ENCODE data around the gene PFKL. TPM values are rescaled to one million over a fixed set of nuclear protein-coding genes. Genes with fewer than 3 reads are reported as not detected.
"Not testable (repeated sequence)": the region's sequence is repeated elsewhere in the genome, so short reads cannot be mapped to it uniquely, and the experiment has no call there.

Gene PFKL
- polyA plus RNA-seq, 1 donor: 49.5 TPM

- DNase-seq (ENCODE audit: low read depth): no peak
Observed at GRCh38 chr21:44279354-44280260, 20.2 kb upstream of the PFKL start.

GRCh38 chr21:44281801-44282200 is 18.1 kb upstream of the PFKL start:
- DNase-seq (ENCODE audit: low read depth): no peak

DNA sequence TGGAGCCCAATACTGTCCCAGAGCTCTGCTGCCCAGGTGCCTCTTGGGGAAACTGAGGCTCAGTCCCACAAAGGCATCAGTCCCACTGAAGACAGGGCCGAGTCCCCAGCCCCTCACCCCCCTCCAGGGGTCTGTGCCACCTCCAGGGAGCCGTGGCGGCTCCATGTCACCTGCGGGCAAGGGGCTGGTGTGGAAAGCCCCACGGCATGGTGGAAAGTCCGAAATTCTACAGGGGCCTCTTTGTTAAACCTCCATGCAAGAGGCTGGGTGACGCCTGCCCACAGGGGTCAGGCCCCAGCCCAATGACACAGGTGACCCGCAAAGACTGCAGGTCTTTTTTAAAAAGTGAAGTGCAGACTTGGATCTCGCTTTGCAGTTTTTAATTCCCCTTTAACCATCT is 17.5 kb upstream of the PFKL start:
- no peak for DNase-seq (ENCODE audit: low read depth)

DNA sequence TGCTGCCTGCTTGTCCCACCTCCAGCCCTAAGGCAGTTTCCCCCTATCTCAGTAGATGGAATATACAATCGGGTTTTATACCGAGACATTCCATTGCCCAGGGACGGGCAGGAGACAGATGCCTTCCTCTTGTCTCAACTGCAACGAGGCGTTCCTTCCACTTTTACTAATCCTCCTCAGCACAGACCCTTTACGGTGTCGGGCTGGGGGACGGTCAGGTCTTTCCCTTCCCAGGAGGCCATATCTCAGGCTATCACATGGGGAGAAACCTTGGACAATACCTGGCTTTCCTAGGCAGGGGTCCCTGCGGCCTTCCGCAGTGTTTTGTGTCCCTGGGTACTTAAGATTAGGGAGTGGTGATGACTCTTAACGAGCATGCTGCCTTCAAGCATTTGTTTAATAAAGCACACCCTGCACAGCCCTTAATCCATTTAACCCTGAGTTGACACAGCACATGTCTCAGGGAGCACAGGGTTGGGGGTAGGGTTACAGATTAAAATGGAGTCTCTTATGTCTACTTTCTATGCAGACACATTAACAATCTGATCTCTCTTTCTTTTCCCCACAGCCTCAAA is 16.6 kb upstream of the PFKL start:
- not testable (repeated sequence) for DNase-seq (ENCODE audit: low read depth)

- no peak for DNase-seq (ENCODE audit: low read depth)
Observed at GRCh38 chr21:44283948-44284347, 15.9 kb upstream of the PFKL start.

- DNase-seq (ENCODE audit: low read depth): no peak
Observed at GRCh38 chr21:44285138-44285992, 14.5 kb upstream of the PFKL start, which contains the start of gene AIRE. Gene AIRE (plus strand): TSS chr21:44285876. CDS start chr21:44286007, 131 bp downstream.

DNA sequence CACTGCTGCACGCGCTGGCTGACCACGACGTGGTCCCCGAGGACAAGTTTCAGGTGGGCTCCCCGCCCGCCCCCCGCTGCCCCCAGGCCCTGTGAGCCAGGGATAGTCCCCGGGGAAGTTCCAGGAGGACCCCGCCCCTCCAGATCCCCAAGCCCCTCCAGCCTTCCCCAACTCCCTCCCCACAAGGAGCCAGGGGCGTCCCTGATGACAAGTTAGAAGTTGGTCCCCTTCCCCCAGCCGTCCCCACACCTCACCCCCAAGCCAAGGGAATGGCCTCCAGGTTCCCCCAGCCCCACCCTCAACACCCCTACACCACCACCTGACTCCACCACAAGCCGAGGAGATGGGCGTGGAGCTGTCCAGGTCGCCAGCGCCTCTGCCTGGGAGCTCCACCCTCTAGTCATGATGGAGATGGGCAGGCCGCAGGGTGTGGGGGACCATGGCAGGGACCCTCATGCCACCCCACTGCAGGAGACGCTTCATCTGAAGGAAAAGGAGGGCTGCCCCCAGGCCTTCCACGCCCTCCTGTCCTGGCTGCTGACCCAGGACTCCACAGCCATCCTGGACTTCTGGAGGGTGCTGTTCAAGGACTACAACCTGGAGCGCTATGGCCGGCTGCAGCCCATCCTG is 13.7 kb upstream of the PFKL start:
- no peak for DNase-seq (ENCODE audit: low read depth)

DNA sequence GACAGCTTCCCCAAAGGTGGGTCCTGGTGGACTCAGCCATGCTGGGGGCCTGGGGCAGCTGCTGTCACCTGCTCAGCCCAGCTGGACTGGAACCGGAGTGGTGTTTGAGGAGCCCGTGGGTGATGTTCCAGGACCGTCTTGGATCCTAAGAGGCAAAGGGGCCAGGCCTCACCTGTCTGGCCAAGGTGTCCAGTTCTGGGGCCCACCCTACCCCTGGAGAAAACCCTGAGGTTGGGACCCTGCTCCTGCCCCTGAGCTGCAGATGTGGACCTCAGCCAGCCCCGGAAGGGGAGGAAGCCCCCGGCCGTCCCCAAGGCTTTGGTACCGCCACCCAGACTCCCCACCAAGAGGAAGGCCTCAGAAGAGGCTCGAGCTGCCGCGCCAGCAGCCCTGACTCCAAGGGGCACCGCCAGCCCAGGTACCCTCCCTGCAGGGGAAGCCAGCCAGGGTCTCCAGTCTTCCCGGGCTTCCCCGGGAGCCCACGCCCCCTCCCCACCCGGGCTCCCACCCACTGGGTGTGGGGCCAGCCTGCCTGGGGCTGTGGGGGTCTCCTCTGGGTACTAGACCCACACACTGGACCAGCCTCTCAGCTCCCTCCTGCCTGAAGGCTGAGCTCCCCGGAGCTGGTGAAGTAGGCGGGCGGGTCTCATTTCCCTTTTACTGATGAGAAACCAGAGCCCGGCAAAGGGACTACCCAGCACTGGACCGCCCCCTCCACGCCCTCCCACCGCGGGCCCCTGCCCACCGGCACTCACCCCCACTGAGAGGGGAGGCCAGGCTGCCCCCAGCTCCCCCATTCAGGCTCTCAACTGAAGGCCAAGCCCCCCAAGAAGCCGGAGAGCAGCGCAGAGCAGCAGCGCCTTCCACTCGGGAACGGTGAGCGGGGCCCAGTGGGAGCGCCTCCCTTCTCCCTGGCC is 12.9 kb upstream of the PFKL start:
- DNase-seq (ENCODE audit: low read depth): no peak

- DNase-seq (ENCODE audit: low read depth): no peak
Observed at GRCh38 chr21:44288251-44289110, 11.4 kb upstream of the PFKL start.

DNA sequence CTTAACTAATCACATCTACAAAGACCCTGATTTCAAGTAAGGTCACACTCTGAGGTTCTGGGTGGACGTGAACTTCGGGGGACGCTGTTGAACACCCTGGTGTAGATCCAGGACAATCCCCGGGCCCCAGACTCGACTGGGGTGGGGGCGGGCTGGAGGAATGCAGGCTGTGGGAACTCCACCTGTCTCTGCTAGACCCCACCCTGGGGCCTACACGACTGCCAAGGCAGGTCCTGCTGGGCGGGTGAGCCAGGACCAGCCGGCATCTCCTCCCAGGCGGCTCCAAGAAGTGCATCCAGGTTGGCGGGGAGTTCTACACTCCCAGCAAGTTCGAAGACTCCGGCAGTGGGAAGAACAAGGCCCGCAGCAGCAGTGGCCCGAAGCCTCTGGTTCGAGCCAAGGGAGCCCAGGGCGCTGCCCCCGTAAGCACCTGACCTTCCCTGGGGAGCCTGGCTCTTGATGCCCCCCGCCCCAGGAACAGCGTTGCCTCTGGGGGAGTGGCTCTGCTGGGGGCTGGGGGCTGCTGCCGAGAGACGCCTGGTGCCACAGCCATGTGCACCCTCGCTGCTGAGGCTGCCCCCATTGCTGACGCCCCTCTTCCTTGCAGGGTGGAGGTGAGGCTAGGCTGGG is 10.4 kb upstream of the PFKL start:
- DNase-seq (ENCODE audit: low read depth): no peak

DNA sequence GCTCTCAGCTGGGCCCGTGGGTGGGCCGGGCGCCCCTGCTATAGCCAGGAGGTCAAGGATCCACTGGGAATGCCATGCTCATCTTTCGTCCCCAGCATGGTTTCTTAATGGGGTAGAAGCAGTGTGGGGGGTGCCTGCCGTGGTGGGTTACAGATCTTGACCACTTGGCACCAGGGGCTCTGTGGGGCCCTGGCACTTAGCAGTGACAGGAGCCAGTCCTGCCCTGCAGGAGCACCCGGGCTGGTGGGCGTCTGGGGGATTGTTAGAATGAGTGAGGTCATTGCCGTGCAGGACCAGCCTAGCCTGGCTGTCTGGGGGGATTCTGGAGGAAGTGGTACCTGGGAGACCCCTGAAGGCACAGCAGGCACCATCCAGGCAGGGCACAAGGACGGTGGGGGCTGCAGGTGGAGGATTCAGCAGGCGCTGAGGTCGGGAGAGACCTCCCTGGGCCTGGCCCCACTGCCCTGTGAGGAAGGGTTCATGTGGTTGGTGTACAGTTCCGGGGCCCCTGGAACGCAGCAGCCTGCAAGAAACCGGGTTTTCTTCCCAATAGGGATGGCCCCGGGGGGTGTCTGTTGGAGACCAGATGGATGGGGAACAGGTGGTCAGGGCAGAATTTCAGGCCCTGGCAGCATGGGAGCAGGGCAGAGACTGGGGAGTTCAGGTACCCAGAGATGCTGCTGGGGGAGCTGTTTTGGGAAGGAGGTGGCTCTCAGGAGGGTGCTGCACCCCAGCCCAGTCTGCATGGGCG is 9.4 kb upstream of the PFKL start:
- no peak for DNase-seq (ENCODE audit: low read depth)

- DNase-seq (ENCODE audit: low read depth): no peak
Observed at GRCh38 chr21:44291078-44291935, 8.5 kb upstream of the PFKL start.

DNA sequence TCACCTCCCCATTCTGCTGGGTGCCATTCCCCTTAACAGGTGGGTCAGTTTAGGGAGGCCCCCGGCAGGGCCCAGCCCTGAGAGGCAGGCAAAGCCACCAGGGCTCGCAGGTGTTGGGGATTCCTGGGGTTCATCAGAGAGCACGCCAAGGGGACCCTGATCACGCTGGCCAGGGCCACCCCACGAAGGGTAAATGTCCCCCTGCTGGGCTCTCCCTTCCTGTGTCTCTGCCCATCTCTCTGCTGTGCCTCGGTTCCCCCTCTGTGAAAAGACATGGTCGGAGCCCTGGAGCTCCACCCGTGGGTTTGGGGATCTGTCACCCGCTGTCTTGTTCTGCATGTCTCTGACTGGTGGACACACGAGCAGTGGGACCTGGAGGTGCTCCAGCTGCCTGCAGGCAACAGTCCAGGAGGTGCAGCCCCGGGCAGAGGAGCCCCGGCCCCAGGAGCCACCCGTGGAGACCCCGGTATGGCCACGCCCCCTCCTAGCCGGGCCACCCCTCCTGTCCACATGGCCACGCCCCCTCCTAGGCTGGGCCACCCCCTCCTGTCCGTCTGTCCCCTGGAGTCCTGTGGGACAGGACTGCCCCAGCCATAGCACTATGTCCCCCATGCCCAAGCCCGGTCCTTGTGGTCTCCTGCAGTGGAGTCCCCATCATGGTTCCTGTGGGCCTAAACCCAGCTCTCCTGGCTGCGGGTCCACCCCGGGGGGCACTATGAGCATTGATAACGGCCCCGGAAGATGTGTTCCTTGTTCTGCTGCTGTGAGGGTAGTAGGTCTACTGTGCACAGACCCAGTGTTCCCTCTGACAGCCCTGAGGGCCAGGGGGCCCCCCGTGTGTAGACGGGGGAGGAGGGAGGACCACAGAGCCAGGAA is 7.7 kb upstream of the PFKL start:
- DNase-seq (ENCODE audit: low read depth): no peak

- no peak for DNase-seq (ENCODE audit: low read depth)
Observed at GRCh38 chr21:44292812-44293195, 7.0 kb upstream of the PFKL start.

DNA sequence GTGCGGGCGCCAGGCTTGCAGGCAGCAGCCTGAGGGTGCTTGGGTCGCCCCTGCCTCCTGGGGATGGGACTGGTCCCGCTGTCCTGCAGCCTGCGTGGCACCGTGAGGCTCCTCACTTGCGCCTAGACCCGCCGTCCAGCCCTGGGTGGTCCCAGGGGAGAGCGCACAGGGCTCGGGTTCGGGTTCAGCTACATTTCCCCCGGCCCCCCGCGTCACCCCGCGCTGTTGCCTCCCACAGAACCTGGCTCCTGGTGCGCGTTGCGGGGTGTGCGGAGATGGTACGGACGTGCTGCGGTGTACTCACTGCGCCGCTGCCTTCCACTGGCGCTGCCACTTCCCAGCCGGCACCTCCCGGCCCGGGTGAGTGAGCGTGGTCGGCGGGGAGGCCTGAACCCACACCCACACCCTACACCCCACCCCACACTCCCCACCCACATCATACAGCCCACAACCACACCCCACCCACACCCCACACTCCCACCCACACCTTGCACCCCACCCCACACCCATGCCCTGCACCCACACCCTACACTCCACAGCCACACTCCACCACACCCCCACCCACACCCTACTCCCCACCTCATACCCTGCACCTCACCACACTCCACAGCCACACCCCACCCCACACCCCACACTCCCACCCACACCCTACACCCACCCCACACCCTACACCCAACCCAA is 6.2 kb upstream of the PFKL start:
- DNase-seq (ENCODE audit: low read depth): no peak
